Left renal pelvis (tissue), 4 donors: ENCODE data around the gene NEK2. TPM values are rescaled to one million over a fixed set of nuclear protein-coding genes. Genes with fewer than 3 reads are reported as not detected.
"Not testable (repeated sequence)": the region's sequence is repeated elsewhere in the genome, so short reads cannot be mapped to it uniquely, and the experiment has no call there.

Experiments
- DNase-seq, 4 donors: peaks; one replicate each; pipeline ENCODE4 v3.0.0-alpha.2; 2013; ENCODE audit warnings: low read depth in 4 of 4, low spot score in 3 of 4
- polyA plus RNA-seq, 4 donors: library from polyadenylated mRNA; unstranded; fragments of 120-200 nt; gene quantifications; one replicate each; pipeline ENCODE4 v1.2.1, GENCODE V29; 2013; ENCODE audit not compliant: insufficient read length in 4 of 4

The NEK2 gene
- polyA plus RNA-seq, 4 donors = 17.2 to 21.7 (median 19.1) TPM

DNA sequence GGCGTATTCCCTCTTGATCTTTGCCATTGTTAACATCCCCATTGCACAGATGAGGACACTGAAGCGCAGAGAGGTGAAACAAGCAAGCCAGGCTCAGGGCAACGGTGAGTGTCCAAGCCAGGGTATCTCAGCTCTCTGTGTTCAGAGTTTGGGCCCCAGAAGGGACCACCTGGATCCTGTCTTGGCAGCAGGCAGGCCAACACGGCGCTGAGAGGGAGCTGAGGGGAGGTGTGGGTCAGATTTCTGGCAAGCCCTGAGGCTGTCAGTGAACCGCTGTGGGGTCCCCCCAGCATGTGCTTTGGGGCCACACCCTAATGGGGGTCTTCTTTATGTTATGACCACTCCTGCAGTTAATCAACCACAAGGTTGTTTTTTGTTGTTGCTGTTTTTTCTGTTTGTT, 23.1 kb downstream of the NEK2 start:
- no peak for DNase-seq

DNA sequence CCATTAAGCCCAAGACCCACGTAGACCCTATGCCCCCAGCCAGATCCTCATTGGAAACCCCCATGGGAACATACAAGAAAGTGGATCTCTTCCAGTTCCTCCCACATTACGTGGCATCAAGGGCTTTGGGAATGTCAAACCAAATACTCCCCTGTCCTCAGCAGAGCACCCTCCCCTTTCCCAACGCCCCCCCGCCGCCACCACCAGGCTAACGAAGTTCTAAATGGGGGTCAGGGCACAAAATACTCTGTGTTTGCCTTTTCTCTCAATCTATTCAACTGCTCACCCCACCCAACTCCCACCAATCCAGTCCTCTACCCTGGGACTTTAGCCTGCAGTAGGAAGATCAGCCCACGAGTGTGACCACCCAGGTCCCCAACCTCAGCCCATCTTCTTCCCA, 24.5 kb downstream of the NEK2 start:
- DNase-seq = no peak

DNA sequence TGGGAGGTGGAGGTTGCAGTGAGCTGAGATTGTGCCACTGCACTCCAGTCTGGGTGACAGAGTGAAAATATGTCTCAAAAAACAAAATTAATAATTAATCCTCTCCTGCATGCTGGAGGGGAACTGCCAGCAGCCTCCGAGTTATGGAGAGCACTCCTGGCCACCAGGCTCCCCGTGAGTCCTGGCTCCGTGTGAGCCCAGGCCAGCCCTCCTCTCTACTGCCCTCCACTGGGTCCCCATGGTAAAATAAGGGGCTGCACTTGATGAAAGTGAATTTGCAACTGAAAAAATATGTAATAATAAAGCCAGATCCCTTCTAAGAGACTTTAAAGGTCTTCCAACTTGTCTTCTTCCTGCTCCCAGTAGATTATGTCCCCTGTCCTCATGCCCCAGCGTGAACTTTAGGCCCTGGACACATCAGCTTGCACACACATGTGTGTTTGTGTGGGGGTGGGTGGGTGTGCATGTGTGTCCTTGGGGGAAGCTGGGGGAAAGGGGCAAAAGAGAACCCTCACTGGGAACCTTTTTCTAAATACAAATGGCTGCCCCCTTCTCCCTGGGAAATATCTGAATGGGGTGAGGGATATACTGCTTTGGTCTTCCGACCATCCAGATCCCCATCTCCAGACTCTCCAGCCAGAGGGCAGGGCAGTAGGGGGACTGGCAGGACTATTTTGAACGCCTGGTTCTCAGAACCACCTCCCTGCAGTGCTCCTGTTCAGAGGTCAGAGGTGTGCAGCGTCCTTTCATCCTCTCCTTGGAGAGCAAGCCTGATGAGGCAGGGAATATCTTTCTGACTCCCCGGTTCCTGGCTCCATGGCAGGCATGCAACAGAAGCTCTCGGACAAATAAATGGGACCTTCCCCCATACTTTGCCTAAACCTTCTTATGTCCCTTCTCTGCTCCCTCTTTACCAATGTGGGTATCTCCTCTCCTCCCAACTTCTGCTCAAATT, 26.2 kb downstream of the NEK2 start:
- DNase-seq = no peak

DNA sequence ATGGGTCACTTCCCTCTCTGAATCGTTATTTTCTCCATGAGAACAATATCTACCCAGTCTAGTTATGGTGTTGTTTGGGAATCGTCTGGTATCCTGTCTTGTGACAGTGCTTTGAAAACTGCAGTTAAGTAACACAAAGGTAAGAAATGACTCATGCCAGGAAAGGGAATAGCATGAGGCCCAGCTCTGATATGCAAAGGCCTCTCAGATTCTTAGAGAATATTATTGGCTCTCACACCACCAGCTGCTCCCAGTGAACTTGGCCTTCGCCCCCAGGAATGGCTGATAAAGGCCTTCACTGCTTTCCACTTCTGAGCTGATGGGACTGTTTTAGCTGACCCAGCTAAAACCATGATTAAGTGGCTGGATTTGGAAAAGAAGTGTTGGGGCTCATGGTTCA, 27.1 kb downstream of the NEK2 start:
- DNase-seq = no peak

DNA sequence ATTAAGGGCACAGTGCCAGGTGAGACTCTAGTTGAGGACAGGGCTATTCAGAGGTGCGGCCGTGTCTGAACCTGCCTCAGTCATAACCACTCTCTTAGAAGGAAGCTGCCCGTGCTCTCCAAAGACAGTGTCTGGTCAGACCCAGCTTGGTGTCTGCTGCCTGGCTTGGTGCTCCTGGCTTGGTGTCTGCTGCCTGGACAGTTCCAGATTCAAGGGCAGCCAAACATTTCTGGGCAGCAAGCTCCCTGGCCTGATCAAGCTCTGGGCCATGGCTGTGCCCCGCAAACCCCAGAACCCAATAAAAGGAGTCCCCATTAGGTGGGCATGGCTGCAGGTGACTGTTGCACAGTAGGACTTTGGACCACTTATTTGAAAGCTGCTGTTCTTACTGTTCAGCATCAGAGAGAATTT, 27.7 kb downstream of the NEK2 start:
- DNase-seq = no peak

DNA sequence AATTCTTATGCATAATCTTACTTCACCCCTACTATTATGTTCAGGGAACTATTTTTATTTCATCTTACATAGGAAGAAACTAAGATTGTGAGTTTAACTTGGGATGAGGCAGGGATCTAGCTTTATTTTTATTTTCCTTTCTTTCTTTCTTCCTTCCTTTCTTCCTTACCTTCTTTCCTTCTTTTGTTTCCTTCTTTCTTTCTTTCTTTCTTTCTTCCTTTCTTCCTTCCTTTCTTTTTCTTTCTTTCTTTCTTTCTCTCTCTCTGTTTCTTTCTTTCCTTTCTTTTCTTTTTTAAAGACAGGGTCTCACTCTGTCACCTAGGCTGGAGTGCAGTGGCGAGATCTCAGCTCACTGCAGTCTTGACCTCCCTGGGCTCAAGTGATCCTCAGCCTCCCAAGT, 28.9 kb downstream of the NEK2 start:
- DNase-seq = no peak

DNA sequence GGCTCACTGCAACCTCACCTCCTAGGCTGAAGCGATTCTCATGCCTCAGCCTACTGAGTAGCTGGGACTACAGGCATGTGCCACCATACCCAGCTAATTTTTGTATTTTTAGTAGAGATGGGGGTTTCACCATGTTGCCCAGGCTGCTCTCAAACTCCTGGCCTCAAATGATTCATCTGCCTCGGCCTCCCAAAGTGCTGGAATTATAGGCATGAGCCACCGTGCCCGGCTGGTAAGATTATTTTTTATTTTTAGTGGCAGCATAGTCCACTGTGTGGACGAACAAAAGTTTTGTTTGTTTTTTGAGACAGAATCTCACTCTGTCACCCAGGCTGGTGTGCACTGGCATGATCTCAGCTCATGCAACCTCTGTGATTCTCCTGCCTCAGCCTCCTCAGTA, 29.8 kb downstream of the NEK2 start:
- not testable (repeated sequence) for DNase-seq

DNA sequence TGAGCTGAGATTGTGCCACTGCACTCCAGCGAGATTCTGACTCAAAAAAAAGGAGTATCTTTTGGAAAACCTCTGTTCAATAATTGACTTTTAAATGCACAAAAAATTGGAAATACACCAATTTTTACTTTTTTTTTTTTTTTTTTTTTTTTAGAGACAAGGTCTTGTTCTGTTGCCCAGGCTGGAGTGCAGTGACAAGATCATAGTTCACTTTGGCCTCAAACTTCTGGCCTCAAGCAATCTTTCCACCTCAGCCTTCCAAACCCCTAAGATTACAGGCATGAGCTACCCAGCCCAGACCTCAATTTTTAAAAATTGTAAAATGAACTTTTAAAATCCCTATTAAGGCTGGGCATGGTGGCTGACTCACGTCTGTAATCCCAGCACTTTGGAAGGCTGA, 30.8 kb downstream of the NEK2 start:
- no peak for DNase-seq

DNA sequence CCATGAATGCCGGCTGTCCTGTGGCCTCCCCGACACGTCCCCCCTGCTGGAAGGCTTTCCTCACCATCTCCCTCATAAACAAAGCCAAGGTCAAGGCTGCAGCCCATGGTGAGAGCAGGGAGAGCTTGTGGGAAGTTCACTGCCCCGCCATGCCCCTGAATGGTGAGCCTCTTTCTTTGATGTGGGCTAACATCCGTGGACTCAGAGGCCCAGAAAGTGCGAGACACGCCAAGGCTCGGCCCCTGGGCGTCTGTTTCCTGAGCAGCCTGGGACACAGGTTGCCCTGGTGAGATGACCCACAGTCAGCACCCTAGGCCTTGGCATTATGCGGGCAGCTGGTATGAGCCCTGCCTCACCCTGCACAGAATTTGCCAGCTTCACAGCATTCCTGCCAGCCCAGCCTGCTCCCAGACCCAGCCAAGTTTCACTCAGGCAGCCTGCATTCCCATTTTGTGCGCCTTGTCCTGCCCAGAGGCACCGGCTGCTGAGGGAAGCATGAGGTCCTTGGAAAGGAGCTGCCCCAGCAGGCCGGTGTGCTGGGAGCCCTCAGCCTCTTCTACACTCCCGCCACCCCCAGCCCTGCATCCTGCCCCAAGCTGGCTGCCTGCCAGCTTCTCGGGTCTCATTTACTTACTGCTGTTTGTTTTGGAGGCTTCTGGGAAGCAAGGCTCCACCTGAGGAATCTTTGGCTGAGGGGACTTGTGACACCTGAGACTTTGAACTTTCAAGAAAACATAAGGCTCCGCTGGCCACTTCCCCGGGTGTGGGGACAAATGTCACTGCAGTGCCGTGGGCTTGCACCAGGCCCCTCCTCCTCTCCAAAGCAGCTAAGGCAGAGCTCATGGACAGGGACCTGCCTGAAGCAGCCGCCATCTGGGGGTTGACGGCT, 31.9 kb downstream of the NEK2 start:
- DNase-seq = peak; percentile 61 to 73 (median 65)

DNA sequence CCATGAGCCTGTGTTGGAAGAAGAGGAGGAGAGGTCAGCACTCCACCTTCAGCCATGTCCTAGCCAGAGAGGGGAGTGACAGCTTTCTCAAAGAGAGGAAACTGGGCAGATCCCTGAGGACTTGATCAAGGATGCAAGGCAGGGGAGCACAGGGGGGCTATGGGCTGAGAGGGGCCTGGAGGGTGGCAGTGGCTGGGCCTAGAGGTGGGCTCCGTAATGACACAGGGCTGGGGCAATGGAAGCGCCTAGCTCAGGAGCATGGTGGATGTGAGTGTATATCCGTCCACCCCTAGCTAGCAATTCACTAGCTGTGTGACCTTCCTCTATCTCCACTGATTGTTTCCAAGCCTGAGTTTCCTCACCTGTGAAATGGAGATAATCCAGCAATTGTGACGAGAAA, 32.6 kb downstream of the NEK2 start:
- DNase-seq = no peak

DNA sequence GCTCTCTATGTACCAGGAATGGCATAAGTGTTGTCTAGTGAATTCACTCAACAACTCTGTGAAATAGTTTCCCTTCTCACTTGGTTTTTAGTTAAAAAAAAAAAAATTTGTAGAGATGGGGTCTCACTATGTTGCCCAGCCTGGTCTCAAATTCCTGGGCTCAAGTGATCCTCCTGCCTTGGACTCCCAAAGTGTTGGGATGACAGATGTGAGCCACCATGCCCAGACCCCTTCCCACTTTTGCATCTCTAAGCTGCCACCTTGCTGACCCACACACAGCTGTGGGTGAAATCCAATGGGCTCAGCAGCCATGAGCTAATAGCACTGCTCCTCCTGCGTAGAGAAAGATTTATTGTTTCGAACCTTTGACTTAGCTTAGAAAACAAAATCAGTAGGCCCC, 33.5 kb downstream of the NEK2 start:
- DNase-seq = no peak

DNA sequence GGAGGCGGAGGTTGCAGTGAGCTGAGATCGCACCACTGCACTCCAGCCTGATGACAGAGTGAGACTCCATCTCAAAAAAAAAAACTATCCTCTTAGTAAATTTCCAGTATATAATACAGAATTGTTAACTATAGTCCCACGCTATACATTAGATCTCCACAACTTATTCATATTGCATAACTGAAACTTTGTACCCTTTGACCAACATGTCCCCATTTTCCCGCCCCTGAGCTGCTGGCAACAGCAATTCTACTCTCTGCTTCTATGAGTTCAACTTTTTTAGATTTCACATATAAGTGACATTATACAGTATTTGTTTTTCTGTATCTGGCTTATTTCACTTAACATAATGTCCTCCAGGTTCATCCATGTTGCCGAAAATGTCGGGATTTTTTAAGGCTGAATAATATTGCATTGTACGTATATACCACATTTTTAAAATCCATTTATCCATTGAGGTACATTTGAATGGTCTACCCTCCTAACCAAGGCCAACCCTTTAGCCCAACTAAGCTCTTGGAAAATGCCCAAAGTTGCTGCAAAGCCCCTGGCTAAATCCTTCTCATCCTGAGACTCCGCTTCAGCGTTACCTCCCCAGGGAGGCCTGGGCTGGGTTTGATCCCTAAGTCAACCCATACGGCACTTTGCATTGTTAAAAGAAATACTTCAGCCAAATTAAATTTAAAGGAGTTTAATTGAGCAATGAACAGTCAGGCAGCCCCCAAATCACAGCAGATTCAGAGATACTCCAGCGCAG, 34.2 kb downstream of the NEK2 start:
- DNase-seq = no peak

DNA sequence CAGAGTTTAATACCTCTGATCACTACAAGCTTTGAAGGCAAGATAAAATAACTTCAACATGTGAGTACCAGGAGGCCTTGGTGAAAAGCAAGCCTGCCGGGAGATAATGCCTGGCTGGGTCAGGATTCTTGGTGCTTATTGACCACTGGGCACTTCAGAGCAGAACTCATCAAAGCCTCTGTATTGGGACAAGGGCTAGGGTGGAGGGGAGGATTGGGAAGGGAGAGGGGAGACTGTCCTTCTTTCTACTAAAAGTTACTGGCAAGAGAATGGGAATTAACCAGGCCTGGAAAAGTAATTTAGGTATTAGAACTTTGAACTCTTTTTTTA, 35.2 kb downstream of the NEK2 start:
- no peak for DNase-seq

DNA sequence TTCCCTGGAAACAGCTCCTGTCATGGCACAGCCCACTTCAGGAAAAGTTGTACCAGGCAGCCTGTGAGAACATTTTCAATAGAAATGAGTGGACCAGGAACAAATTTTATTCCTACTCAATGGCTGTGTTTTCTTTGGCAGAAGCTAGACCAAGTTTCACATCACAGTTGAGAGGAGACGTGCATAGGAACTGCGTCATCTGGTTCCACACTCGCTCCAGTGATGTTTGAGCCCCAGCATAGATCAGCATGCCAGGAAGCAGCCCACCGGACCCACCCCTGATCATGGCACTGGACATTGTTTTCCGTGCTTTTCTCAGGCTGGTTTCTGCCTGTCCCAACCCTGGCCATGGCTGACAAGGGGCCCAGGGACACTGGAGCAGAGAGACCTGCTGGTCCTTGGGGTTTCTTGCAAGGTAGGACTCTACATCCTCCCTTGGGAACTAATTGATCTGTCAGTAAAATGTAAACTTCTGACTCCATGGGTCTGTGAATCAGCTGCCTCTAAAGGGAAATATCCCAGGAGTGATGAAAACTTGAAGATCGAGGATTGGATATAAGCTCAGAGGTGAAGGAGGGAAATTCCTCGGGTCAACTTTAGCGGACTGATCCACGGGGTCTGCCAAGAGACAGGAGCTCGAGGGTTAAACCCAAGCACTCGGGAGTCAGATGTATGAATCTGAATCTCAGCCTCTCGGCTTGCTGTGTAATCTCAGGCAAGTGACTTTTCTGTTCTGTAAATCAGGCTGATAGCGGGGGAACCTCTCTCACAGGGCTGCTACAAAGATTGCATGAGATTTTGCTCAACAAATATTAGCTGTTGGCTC, 35.7 kb downstream of the NEK2 start:
- no peak for DNase-seq

DNA sequence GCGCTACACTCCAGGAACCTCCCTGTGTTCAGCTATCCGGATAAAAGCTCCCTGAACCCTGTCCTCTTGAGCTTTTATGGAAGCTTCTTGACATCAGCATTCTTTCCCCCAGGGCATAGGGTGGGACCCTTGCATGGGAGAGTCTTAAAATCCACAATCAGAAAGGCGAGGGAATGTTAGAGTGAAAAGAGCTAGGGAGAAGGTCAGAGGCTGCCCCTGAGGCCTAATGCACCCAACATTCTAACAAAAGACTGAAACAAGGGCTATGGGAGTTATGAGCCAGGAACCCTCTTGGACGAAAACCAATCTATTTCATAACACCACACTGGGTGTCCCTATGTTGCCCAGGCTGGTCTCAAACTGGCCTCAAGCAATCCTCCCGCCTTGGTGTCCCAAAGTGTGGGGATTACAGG, 36.7 kb downstream of the NEK2 start:
- no peak for DNase-seq

DNA sequence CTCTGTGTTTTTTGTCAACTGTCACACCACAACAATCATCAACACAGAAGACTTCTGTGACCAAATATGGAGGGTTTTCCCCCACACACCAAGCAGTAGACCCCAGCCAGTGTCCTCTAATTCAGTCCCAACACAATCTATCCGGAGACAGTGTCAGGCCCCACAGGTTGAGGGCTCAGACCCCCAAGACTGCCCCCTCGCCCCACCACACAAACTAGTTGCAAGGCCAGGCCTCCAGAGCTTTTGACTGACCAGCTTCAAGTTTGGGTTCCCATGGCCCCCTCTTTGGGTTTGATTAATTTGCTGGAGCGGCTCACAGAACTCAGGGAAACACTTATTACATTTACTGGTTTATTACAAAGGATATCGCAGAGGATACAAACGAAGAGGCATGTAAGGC, 37.2 kb downstream of the NEK2 start:
- DNase-seq = no peak

DNA sequence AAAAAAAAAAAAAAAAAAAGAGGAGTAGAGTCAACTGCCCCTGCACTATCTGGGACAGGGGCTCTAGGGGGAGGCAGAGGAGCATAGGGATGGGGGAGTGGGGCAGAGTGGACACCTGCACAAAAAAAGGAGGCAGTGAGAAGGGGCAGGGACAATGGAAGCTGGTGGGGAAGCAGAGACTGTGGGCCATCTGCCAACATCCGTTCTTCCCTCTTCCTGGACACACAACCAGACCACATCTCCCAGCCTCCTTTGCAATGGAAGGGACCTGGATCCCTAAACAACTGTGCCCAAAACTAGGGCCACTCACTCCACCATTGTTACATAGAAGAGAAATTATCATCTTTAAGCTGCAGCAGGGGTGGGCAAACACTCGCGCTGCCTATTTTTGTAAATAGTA, 38.4 kb downstream of the NEK2 start:
- no peak for DNase-seq

DNA sequence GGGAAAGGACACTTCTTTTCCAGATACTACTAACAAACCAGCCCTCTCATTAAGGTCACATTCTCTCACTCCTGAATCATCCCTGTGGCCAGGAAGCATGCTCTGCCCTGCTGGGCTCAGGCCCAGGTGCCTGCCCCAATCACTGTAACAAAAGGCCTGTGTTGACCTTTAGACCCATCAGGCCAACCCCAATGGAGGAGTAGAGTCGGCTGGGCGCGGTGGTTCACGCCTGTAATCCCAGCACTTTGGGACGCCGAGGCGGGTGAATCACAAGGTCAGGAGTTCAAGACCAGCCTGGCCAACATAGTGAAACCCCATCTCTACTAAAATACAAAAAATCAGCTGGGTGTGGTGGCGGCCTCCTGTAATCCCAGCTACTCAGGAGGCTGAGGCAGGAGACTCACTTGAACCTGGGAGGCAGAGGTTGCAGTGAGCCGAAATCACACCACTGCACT, 38.8 kb downstream of the NEK2 start:
- DNase-seq = not testable (repeated sequence)

DNA sequence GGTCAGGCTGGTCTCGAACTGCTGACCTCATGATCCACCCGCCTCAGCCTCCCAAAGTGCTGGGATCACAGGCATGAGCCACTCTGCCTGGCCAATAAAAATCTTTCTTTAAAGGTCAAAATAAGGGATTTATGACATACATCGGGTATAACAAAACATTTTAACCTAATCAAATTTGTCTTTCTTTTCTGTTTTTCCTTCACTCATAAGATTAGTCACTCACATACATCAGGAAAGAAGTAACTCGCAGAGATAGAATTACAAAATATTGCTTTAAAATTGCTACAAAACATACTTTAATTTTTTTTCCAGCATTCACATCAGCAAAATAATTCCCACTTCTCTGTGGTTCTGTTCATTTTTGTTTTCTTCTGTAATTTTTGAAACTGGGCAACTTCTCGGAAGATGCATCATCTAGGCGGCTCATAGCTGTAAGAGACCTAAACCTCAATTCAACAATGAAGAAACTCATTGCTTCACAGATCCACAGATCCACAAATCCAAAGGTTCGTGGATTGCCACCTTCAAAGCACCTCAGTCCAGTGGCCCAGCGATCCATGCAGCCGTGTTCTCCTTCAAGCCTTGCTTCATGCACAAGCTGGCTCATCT, 39.7 kb downstream of the NEK2 start:
- DNase-seq = no peak

DNA sequence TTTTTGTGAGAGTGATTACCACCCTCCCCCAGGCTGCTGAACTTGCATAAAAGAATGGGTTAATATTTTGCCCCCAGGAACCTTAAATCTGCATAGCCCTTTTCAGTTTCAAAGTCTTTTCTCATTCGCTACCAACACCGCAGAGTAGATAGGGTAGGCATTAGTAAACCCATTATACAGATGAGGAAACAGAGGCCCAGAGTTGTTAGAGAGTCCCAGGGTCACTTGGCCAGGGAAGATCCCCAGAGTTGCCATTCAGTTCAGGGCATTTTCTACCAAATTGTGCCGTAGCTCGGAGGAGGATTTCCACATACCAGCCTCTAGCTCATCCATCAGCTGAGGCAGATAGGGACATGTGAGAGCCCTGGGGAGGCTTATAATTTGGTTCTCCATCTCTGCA, 40.5 kb downstream of the NEK2 start:
- no peak for DNase-seq
